HG02642 (cell line): ENCODE data around the gene SEMA6B.

Experiments used
- ATAC-seq: cut with Tn5 transposase; IDR thresholded peaks from one replicate; pipeline ENCODE4 v1.9.1; 2021; ENCODE audit warnings: mild to moderate bottlenecking; ENCODE audit not compliant: unreplicated experiment, poor library complexity

Gene SEMA6B

DNA sequence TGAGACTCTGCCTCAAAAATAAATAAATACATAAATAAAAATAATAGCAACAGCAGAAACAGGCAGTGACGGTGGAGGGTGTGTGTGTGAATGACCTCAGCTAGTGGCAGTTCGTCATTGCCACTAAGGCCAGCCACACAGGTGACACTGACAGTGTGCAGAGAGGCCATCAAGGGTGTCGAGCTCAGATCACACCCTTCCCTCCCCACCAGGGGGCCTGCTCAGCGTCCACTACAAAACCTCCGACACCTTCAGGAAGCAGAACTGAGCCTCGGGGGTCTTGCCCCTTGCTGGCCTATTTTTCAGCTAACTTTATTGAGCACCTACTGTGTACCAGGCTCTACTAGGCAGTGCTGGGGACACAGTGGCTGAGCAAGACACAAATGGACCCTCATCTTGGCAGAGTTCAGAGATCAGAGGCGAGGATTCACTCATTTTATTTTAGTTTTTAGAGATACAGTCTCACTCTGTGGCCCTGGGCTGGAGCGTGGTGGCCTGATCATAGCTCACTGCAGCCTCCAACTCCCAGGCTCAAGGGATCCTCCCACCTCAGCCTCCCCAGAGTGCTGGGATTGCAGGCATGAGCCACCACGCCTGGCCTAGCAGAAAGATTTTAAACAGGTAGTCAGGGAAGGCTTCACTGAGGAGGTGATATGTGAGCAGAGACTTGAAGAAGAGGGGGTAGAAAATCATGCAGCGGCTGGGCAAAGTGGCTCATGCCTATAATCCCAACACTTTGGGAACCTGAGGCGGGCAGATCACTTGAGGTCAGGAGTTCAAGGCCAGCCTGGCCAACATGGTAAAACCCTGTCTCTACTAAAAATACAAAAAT, 30.3 kb upstream of the SEMA6B start:
- no peak for ATAC-seq

GRCh38 chr19:4588291-4588761, 28.8 kb upstream of the SEMA6B start:
- no peak for ATAC-seq

DNA sequence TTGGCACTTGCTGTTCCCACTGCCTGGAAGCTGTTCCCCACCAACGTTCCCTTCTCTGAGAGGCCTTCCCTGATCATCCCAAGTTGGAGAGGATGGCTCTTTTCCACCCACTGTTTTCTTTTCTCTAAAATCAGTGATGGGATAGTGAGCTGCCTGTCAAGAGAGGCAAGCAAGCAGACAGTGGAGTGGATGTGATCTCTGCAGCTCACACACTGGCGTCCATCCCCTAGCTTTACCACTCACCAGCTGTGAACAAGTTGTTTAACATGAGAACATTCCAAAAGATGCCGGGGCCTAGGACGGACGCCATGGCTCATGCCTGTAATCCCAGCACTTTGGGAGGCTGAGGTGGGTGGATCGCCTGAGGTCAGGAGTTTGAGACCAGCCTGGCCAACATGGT, 28.0 kb upstream of the SEMA6B start:
- ATAC-seq: no peak

- no peak for ATAC-seq
Observed at GRCh38 chr19:4586691-4587090, 27.2 kb upstream of the SEMA6B start.

DNA sequence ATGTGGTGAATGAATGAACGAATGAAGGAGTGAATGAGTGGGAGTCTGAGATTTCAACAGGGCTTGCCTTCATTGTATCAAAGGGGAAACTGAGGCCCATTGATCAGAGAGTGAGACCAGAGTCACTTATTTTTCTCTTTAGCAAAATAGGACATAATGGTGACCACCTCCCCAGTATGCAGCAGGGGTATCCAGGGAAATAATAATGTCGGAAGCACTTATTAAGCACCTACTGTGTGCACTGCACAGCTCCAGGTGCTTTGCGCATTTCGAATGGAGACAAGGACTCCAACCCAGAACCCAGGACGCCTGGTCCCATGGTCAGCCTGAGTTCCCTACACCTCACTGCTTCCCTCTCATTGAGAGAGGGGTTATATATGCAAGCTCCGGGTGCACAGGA, 26.8 kb upstream of the SEMA6B start:
- no peak for ATAC-seq

- ATAC-seq: no peak
Observed at GRCh38 chr19:4585556-4585955, 26.1 kb upstream of the SEMA6B start.

DNA sequence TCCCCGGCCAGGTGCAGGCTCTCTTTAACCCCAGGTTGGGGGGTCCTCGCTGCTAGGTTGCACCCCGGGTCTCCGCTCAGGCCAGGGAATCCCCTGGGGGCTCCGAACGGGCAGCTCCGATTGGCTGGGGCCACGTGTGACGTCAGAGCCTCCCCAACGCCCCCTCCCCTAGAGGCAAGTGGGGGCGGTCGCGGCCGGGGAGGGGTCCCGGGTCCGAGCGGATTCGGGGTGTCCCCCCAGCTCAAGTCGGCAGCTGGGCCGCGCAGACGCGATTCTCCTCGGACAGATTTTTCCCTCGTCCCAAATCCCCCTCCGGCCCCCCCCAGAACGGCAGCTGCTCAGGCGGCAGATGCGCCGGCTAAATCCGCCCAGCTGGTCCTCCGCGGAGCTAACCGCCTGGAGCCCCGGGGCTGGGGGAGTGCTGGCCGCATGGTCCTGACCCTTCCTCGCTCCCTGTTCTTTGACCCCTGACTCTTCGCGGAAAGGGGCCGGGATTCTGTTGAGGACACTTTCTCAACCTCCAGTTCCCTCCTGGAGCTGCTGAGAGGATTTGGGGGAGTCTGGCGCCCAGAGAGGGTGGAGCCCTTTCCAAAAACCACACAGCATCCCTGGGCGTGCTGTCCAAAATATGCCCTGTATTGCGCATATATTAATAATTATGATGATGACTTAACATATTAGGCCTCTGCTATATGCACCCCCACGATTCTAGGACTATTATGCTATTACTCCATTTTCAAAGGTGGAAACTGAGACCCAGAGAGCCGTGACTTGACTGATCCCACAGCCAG, 25.4 kb upstream of the SEMA6B start:
- no peak for ATAC-seq

DNA sequence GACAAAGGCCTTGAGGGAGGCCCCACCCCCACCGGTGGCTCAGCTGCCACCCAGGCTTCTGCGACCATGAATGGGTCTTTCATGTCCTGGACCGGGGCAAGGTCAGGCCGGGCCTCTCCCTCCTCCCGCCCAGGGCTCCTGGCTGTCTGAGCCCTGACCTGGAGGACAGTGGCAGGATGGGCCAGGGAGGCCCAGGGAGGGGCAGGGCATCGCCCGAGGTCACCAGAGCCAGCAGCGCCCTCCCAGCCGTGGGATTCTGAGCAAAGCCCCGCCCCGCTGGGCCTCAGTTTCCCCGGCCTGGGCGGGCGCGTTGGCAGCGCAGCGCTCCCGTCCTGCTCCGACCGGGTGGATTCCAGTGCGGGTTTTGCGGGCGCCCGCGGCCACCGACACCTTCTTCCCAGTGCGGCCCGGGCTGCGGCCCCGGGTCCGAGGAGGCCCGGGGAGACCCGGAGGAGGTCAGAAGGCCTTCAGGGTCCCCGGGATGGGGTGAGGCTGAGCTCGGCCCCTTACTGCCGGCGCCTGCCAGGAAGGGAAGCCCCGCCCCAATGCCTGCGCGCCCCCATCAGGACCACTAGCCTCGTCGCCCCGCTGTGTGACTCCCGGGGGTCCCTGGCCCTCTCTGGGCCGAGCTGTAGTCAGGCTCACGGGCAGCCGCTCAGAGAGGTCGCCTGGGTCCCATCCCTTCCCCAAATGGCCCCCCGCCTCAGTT, 24.6 kb upstream of the SEMA6B start:
- no peak for ATAC-seq

DNA sequence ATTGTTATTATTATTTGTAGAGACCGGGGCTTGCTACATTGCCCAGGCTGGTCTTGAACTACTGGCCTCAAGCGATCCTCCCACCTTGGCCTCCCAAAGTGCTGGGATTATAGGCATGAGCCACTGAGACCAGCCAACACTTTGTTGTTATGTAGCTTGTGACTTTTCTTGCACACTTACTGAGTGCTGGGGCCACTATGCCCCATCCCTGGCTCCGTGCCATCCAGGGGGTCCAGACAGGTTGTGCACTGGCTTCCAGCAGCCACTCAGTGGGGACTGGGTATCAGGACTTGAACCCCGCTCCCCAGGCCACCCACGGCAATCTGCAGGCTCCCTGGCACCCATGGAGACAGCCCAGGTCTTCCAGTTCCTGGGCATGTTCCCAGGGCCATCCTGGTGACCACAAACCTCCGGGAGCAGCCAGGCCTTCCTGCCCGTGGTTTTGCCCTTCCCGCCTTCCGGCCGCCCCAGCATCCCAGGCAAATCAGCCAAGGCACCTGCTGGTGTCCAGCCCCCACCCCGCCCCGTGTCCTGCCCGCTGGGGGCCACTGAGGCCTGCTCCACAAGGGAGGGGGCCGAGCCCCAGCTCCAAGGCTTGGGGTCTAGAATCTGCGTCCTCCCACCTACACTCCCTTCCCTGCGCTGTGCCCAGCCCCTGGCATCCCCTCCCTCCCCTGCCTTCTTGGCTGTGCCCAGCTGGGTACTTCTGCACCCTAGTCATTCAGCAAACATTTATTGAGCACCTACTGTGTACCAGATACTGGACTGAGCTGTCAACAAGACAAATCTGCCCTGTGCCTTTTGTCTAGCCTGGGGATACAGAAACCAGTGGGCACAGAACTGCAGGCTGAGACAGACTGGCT, 23.7 kb upstream of the SEMA6B start:
- no peak for ATAC-seq

GRCh38 chr19:4581666-4582553, 22.4 kb upstream of the SEMA6B start:
- ATAC-seq: no peak

DNA sequence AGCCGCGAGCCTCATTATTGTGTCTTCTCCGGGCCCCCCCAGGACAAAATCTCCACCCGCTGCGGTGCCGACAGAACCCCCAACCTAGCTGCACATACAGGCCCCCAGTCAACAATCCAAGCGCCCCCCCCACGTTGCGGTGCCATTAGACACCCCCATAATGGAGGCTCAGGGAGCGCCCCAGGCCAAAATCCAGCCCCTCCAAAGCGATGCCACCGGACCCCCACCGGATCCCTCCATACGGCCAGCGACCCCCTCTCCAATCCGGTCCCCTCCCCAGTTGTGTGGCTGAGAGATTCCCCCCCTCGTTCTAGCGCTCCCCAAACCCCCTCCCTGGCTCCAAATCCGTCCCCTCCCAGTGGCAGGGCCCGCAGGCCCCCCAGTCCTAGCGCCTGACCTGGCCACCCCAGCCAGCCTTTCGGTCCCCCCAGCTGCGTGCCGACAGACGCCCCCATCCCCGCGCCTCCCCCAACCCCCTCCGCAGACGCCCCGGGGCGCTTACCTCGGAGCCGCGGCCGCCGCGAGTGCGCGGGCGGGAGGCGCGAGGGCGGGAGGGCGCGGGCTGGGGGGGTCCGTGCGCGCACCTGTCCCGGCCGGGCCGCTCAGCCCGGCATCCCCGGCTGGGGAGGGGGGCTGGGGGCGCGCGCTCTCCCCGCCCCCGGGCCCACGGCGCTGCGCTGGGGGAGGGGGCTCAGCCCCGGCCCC, 21.6 kb upstream of the SEMA6B start:
- ATAC-seq: no peak

DNA sequence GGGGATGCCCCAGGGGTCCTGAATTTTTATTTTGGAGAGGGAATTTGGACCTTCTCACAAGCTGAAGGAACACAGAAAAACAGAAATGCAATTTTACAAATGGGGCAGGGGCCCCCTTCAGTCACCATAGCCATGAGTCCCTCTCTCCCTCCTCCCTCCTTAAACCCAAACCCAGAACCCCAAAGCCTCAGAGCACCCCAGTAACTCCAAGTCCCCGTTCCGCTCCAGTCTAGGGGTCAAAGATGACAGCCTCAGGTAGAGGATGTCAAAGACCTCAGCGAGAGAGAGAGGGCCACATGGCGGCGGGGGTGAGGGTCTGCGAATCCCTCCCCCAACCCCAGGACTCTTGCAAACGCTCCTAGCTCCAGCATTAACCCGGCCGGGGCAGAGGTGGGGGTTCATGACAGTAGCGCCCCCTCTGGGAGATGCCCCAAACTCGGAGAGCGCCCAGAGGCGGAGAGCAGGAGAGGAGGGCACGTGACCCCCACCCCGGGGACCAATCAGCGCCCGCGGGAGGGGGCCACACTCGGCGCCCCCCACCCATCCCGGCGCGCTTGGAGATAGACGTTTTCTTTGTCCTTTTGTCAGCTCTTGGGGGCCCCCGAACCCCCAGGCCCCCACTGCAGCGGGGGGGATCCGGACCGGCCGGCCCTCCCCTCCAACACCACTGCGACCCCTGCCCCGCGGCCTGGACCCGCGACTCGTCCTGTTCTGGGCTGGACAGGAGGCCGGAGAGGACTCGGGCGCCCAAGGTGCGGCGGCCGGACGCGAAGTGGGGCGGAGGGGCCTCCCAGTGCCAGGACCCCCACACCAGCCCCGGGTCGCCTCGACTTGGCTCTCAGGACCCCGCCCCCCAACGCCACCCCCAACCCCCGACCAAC, 20.8 kb upstream of the SEMA6B start:
- no peak for ATAC-seq

DNA sequence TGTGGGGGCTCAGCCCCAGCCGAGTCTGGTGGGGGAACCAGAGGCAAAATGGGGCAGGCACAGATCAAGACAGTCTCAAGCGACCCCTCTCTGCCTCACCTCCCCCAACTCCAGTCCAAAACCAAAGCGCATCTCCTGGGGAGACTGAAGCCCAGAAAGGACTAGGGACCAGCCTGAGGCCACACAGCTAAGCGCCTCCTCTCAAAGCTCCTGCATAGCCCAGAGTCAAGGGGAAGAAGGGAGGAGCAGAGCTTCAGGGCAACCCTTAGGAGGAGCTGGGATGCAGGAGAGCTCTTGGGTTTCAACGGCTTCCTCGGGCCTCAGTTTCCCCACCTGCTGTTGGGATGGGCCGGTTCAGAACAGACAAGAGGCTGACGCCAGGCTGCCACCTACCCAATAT, 19.9 kb upstream of the SEMA6B start:
- ATAC-seq: no peak

- ATAC-seq: no peak
Observed at GRCh38 chr19:4578552-4579248, 19.2 kb upstream of the SEMA6B start.

DNA sequence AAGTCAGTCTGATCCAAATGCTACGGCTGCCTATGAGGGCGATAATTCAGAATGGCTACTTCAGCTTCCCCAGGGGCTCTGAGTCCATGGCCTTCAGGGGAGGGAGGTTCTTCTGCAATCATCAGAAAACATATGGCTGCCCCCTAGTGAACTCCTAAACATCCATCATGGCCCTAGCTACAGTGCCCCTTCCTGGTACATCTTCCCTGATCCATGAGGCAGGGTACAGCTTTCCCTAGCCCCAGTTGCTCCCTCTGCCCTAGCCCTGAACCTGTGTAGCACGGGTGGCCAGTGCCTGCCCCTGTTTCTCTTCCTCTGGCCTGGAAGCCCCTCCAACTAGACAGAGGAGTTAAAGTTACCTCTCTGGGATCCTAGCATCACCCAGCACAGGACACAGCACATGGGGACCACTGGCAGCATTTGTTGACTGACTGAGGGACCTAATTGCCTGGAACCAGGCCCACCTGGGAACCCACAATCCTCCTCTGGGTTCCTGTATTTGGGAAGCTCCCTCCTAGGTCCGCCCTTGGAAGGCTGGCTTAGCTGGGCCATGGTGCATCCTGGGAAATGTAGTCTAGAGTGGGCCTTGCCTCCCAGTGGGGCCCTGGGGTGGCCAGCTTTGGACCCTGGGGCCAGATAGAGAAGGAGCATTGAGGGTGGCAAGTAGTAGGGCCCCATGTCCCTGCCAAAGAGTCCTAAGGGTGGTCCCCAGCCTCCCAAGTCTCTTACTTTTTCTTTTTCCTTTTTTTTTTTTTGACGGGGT, 17.7 kb upstream of the SEMA6B start:
- no peak for ATAC-seq
